Inflammatory macrophage (primary cell): ENCODE measurements around the gene APOL2.
A peak's percentile ranks its signal among the peaks of the same experiment; 100 is the strongest.
"Not testable (repeated sequence)": the region's sequence is repeated elsewhere in the genome, so short reads cannot be mapped to it uniquely, and the experiment has no call there.

Source experiments
- DNase-seq, 2 donors: peaks; one replicate each; pipeline ENCODE4 v3.0.0-alpha.2; 2020 to 2022

APOL2 gene

DNA sequence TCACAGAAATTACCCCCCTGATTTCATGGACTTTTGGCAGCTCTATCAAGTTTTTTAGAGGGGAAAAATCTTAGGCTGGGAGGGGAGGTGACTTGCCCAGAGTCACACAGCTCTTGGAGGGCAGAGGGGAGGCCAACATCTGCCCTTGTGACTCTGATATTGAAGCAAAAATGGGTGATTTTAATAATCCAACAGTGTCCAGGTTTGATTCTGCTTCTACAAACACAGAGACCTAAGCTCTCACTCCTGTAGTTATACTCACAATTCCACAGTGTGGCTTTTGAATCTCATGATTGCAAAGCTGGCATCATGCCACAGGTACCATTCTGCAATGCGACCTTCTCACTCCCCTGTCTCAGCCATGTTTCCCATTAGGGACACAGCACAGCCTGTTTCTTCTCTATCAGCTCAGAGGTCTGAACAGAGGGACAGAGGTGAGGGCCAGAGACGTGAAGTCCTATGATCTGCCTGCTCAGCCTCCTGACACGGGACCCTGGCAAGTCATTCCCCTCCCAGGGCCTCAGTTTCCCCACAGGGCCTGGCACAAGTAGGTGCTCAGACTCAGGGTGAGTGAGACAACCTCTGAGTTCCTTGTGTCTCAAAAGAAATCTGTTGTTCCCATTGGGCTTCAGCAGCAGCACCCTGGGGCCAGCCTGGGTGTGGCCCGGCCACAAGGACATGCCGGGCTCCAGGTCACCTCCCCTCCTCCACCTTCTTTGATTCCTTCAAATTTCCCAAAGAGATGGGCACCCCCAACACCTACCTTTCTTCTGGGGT lies 766 bp downstream of the APOL2 start:
- DNase-seq: peak in 1 of 2 donors; percentile 35

DNA sequence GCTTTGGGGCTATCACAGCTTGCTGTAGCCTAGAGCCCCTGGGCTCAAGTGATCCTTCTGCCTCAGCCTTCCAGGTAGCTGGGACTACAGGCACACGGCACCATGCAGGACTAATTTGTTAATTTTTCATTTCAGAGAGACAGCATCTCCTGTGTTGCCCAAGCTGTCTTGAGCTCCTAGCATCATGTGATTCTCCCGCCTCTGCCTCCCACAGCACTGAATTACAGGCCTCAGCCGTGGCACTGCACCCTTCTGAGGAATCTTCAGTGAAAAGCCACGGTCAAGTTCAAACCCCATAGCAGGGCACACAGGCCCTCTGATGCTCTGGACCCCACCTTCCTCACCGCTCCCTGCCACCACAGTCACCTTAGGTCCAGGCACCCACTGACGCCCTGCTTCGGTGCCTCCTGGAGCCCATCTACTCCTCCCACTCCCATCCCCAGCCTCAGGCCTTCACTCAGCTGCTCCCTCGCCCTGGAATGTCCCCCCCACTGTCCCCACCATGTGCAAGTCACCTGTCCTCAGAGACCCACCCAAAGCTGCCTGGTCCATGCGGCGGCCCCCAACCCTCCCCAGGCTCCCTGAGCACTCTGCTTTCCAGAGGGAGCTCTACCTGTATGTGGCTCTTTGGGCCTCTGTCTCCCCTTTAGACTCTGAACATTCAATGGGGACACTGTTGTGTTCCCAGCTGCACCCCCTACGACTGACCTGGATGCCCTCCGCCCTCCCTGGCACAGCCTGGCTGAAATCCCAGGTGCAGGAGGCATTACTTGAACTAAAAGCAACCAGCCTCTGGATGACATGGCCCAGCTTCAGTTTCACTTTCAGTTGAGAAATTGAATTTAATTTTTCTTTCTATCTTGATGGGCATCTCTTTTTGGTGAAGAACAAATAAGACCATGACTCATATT lies 1.6 kb downstream of the APOL2 start:
- DNase-seq: peak; percentile 64 to 79

GRCh38 chr22:36236388-36237319 lies 2.7 kb downstream of the APOL2 start:
- no peak for DNase-seq

DNA sequence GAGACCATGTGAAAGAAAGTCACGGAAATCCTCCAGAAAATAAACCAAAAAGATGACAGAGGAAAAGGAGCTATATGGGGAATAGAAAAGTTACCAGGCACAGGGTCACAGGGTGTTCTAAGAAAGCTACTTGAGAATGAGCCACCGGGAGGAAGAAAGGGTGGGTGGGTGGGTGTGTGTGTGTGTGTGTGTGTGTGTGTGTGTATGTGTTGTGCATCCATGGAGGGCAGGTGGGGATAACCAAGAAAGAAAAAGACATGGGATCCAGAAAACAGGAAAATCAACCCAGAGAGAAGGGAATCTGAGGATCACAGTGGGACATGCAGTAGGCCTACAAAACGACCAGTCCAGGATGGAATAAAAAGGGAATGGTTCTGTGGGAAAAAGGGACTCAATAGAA lies 3.7 kb downstream of the APOL2 start:
- no peak for DNase-seq

- DNase-seq: no peak
Measured at GRCh38 chr22:36234919-36235318, 4.4 kb downstream of the APOL2 start.

GRCh38 chr22:36234213-36234612 lies 5.1 kb downstream of the APOL2 start:
- DNase-seq: no peak

GRCh38 chr22:36233796-36234195 lies 5.5 kb downstream of the APOL2 start:
- DNase-seq: no peak

- no peak for DNase-seq
Measured at GRCh38 chr22:36232715-36233401, 6.5 kb downstream of the APOL2 start.

DNA sequence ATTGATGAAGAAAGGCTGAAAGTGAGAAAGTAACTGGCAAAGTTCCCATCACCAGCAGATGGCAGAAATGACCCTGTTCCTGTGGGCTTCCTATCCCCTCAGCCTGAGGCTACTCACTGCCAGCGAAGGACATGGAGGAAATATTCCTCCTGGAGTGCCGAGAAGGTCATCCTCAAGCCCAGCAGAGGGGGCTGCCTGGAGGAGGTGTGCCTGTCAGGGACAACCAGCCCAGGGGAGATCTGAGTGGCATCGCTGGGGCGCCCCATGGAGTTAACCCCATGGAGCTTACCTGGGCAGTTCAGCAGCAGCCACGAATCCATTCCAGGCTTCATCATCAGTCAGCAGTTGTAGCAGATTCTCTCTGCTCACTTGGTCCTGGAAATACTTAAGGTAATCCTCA lies 8.3 kb downstream of the APOL2 start:
- DNase-seq: not testable (repeated sequence)

GRCh38 chr22:36229649-36230048 lies 9.7 kb downstream of the APOL2 start:
- DNase-seq: not testable (repeated sequence)

- no peak for DNase-seq
Measured at GRCh38 chr22:36228944-36229343, 10.4 kb downstream of the APOL2 start.

DNA sequence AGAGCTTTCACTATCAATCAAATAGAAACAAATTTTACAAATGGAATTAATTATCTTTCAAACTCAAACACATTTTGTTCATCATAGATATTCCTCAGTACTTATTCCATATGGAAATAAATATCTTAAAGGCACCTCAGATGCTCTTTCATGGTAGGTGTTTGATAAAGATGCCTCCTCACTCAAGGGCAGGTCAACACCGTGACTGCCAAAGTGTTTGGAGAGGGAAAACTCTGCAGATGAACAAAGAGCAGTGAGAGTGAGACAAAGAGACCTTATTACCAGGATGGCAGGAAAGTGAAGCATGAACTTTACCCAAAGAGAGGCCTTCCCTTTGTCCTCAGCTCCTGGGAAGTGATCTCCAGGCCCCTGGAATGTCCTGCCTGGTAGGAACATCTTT lies 11.0 kb downstream of the APOL2 start:
- not testable (repeated sequence) for DNase-seq

DNA sequence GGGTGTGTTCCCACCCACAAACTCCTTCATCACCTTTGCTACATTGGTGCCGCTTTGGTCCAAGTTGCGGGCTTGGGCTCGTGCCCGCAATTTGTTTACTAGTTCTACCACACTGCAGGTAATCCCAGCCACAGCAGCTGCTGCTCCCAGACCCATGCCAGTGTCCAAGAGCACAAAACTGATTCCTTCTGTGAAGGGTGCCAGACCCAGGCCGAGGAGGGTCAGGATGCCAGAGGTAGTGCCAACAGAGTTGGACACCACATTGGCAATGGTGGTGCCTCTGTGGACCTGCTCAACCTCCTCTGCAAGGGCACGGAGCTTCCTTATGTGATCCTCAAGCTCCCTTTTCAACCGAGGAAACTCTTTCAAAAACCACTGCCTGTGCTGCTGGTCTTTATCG lies 11.5 kb downstream of the APOL2 start:
- no peak for DNase-seq

DNA sequence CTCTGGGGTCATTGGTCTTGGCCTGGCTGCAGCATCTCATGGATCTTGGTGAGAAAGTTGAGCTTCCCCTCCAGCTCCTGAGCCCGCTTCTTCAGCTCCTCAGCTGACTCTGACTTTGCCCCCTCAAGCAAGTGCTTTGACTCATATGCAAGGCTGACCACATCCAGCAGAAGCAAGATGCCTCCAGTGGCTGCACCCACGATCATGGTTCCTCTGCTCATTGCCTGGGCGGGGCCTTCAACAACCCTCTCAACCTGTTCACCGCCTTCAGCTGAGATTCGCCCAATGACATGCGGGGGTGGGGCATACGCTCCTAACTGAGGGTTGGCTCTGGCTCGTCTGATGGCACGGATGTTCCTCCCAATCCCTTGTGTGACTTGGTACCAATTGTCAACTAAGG lies 11.9 kb downstream of the APOL2 start:
- DNase-seq: peak; percentile 47 to 80

DNA sequence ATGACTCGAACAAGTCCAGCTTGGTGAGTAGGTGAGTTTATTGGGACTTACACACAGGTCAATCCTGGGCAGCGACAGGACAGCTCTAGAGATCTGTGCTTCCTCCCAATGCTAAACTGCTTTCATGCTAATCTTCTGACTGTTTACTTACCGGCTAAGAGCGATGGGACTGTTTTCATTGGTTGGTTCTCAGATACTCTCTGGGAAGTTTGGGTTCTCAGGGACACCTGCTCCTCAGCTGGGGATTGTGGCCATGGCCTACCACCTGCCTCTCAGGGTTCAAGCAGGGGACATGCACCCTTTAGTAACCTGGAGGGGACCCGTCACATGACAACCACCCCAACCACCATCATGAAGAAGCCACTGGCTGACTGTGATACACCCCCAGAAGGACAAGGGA lies 13.1 kb downstream of the APOL2 start:
- DNase-seq: no peak

GRCh38 chr22:36225333-36225922 lies 13.9 kb downstream of the APOL2 start:
- DNase-seq: no peak

DNA sequence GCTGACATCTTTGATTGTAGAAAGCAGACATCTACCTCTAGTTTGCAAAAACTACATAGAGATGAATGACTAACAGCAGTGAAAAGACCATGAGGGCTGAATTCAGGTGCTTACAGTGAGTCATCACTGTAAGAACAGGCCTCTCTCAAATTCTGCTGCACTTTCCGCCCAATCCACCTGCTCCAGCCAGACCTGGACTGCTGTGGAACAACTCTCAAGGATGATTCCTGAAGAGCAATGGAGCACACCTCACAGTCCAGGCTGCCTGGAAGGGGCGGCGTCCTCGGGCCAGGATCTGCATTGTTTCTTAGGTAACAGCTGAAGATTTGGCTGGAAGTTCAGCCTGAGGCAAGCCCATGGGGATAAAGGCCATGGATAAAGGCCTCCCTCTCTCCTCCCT lies 15.1 kb downstream of the APOL2 start:
- no peak for DNase-seq

GRCh38 chr22:36223504-36223903 lies 15.8 kb downstream of the APOL2 start:
- no peak for DNase-seq

GRCh38 chr22:36222887-36223450 lies 16.4 kb downstream of the APOL2 start:
- no peak for DNase-seq

DNA sequence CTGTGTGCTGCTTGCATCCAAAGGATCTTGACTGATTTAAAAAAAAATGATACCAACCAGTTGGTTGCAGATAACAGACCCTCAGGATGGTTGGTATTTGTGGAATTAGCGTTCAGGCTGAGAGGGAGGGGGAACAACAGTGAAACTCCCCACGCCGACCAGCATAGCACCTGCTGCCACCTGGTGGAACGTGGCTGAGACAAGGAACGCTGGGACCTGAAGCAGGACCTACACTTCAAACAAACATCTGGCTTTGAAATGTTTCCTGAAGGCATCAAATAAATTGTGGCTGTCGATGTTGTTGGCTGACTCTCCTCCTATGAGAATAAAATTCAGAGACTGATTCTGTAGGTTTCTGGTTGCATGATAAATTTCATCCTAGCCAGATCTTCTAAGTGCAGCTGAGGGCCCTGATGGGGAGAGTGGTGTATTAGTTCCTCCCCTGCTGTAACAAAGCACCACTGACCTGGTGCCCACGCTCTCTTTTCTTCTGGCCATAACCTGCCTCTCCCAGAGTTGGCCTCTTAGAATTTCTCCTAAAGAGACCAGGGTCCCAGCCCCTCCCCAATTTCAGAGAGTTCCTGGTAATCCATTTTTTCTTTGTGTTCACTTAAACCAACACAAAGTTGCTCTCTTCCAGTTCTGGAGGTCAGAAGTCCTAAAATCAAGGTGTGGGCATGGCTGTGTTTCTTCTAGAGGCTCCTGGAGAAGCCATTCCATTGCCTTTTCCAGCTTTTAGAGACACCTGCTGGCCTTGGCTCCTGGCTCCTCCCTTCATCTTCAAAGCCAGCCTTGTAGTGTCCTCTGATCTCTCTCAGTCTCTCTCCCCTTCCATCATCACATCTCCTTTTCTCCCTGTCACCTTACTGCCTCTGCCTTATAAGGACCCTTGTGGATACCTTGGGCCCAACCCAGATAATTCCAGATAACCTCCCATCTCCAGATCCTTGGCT lies 17.3 kb downstream of the APOL2 start:
- DNase-seq: peak; percentile 33 to 38
